ENCODE results near the gene C4A. TPM values are rescaled to one million over a fixed set of nuclear protein-coding genes. Genes with fewer than 3 reads are reported as not detected.

Gene C4A
- total and polyA plus RNA-seq, 2 of the 8 experiments (the other 6 are each of a cell fraction or from before 2014, with no cell fraction given): 0.62 to 2.4 TPM

GRCh38 chr6:31948306-31948705 is 33.6 kb upstream of the C4A start:
- Histone ChIP-seq H3K9me3 (ENCODE audit: insufficient read depth in 2 of 2, low read depth in 1 of 2, low read length in 1 of 2) (no peaks in the 10 kb centered on the region), H3K23me2 (ENCODE audit: low read depth, low read length) (no peaks in the 10 kb centered on the region), H2BK15ac (ENCODE audit: low read length) (no peak overlapping the region), H3K79me1 (ENCODE audit: low read depth, low read length) (no peaks in the 10 kb centered on the region), H4K20me1 (replicated peaks in 1 of 2; ENCODE audit: control insufficient read depth in 1 of 2, insufficient read depth in 2 of 2, low read length in 2 of 2) (no peaks in the 10 kb centered on the region), H2AK5ac (ENCODE audit: low read depth, low read length) (no peak overlapping the region), H2BK12ac (ENCODE audit: low read depth, low read length) (no peak overlapping the region), H3K4ac (replicated peaks; ENCODE audit: insufficient read length, low read depth, low read length) (no peak overlapping the region), H4K91ac (replicated peaks; ENCODE audit: insufficient read length, low read length) (no peak overlapping the region), H3K23ac (ENCODE audit: insufficient read length) (no peak overlapping the region), H3K4me2 (ENCODE audit: insufficient read depth in 1 of 2, low read depth in 2 of 2, low read length in 2 of 2) (no peak overlapping the region), H3K9ac (replicated peaks in 1 of 4; ENCODE audit: extremely low read depth in 1 of 4, low read depth in 3 of 4, low read length in 3 of 4) (no peak overlapping the region; a peak in 1 of 7 replicates), H2BK20ac (ENCODE audit: low read length) (no peak overlapping the region), H3K36me3 (ENCODE audit: control insufficient read depth in 2 of 4, insufficient read depth in 4 of 4, low read length in 3 of 4) (peaks cover 10 to 20% (median 18%) of the 10 kb centered on the region in 4 experiments; a peak in 7 of 8 replicates), H2BK120ac (replicated peaks; ENCODE audit: low read depth, low read length) (no peak overlapping the region), H3K79me2 (ENCODE audit: control insufficient read depth in 1 of 2, insufficient read depth in 2 of 2, low read length in 2 of 2) (no peaks in the 10 kb centered on the region), H3K4me1 (replicated peaks in 1 of 4; ENCODE audit: control insufficient read depth in 3 of 4, insufficient read depth in 4 of 4, low read length in 3 of 4) (peaks cover 0 to 2% (median 0%) of the 10 kb centered on the region in 4 experiments; a peak in 1 of 7 replicates), H3K27ac (ENCODE audit: low read depth, low read length) (no peak overlapping the region), H3K4me3 (ENCODE audit: extremely low read depth in 1 of 4, insufficient read depth in 2 of 4, low read depth in 3 of 4, low read length in 4 of 4) (no peak overlapping the region), H2BK5ac (ENCODE audit: low read depth, low read length) (no peak overlapping the region), H3K14ac (ENCODE audit: insufficient read length) (no peak overlapping the region), H3K18ac (ENCODE audit: extremely low read depth, low read length) (no peak overlapping the region), H2AFZ (ENCODE audit: low read length) (no peak overlapping the region), H4K8ac (ENCODE audit: extremely low read depth, insufficient read depth, low read length) (no peak overlapping the region), H4K5ac (ENCODE audit: insufficient read length, low read depth, low read length) (no peak overlapping the region), H3K27me3 (replicated peaks in 1 of 4; ENCODE audit: control insufficient read depth in 3 of 4, extremely low read depth in 1 of 4, insufficient read depth in 3 of 4, low read length in 3 of 4) (peaks cover 0 to 5% (median 2%) of the 10 kb centered on the region in 4 experiments; a peak in 3 of 7 replicates), H3K56ac (replicated peaks; ENCODE audit: insufficient read length, low read depth, low read length) (no peak overlapping the region)
- ChIA-PET POLR2A (ENCODE audit: partially characterized antibody) (interaction anchor here (0.8 to 16.4 kb wide), 8 partner anchors 7 to 150 kb away, joined by 3 to 279 read pairs (median 6); partner anchors contain the start of genes DXO, NELFE and SKIC2), CTCF (ENCODE audit: partially characterized antibody) (no interaction called here)
- FAIRE-seq: no peak
- DNase-seq (ENCODE audit: low read depth in 1 of 2, low spot score in 2 of 2): no peak
- 85% methylated on average over 5 of the region's 5 CpGs; no CpG with 5 or more reads in 1 of the 2 experiments for WGBS, 2 experiments (ENCODE audit: extremely low coverage in 1 of 2, insufficient coverage in 1 of 2, insufficient read length in 1 of 2, insufficient replicate concordance in 2 of 2, low coverage in 1 of 2, low lambda C conversion rate in 2 of 2, missing lambda C conversion rate in 1 of 2)
- TF ChIP-seq MAX (IDR thresholded peaks at IDR 0.05) (no peak), CEBPB (IDR thresholded peaks at IDR 0.05; ENCODE audit: low read depth, low read length) (no peak), TEAD4 (IDR thresholded peaks at IDR 0.05; ENCODE audit: low read depth, low read length) (no peak), POLR2A (IDR thresholded peaks at IDR 0.05; ENCODE audit: control extremely low read depth in 1 of 2, low read depth in 2 of 2, low read length in 2 of 2) (no peak; a peak in 1 of 3 replicates), FOSL1 (IDR thresholded peaks at IDR 0.05; ENCODE audit: insufficient read depth, low read depth, low read length) (no peak)

All from H1 (cell line).